ENCODE data around the gene CLRN2.
"Not testable (repeated sequence)": the region's sequence is repeated elsewhere in the genome, so short reads cannot be mapped to it uniquely, and the experiment has no call there.

Gene CLRN2

DNA sequence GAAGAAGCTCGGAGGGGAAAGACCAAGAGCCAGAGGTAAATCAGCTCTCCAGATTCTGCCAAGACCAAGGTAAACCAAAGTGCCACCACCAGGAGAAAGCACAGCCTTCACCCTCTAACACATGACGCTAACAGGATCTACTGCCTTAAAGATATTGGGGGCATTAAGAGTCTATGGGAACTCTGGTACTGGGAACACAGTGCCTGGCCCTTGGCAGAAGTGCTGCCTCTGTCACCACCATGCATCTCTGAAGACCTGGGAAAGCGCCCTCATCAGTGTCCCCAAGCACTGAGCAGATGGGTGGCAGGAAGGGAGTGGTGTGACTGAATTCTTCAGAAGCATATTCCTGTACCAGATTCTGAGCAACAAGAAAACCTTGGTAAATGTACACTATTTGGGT is 4.4 kb upstream of the CLRN2 start:
- DNase-seq = no peak

DNA sequence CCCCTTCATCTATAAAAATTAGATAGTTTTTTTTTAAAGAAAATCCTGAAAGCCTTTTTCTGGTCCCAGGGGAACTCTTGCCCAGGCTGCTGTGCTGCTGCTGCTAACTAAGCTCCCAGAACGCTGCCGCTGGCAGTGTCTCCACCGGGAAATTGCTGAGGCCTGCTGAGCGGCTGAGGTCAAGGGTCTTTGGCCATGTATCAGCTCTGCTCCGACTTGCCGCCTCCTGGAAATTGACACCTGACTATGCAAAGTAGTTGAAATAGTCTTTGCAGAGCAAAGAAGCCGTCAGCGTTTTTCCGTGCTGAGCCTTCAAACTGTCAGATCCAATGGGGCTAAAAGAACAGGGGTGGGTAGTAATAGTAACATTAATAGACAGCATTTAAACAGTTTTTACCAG is 3.9 kb upstream of the CLRN2 start:
- DNase-seq = no peak

DNA sequence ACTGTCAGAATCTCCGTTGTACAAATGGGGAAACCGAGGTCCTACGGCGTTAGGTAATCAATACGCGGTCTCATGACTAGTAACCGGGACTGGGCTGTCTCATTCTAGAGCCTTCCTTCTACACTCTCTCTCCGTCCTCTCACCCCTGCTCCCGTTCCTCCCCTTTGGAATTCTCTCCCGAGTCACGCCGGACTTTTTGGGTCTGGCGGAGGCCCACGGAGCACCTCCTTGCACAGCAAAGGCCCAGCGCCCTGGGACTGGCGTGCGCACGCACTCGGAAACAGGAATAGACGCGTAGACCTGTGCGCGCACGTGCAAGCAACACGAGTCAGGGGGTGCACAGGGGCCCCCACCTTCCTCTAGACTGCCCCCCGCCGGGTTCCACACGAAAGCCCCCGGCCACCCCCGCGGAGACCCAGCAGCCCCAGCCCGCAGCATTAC is 3.4 kb upstream of the CLRN2 start:
- DNase-seq = peak in 1 of 2 donors; percentile 32

DNA sequence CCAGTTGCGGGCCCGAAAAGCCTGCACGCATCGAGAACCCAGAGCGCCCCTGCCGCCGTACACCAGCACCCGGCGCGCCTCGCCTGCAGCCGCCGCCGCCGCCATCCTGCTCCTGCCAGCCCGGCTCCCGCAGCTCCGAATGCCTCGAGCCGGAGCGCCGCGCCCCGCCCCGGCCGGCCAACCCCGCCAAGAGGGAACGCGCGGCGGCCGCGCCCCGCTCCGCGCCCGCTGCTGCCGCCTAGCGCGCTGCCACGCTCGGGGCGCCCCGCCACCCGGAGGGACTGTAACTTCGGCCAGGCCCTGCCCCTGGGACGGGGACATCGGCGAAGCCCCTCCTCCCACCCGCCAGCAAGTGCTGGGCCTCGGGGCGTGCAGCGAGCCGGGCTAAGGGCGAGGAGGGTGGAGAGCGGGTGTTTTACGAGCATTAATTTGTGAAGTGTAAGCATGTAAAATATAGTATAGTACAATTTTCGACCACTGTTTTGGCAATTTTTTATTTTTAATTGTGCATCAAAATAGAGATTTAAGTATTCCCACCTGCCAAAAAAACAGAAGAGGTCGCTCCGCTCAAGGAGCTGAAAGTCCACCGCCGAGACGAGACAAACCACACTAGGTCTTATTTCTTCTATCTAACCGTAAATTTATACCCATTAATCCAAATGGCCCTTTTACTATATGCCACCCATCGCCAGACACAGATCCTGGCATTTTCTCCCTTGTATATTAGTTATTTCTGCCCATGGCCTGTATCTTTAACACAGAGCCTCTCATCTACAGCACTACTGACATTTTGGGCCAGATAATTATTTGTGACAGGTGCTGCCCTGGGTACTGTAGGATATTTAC is 2.8 kb upstream of the CLRN2 start, which contains the start of gene QDPR:
Gene QDPR (minus strand): TSS at position 141 of the 846 bp plus-strand sequence. CDS start 36 bp downstream, at position 105.
- DNase-seq = peak; percentile 61 to 76

DNA sequence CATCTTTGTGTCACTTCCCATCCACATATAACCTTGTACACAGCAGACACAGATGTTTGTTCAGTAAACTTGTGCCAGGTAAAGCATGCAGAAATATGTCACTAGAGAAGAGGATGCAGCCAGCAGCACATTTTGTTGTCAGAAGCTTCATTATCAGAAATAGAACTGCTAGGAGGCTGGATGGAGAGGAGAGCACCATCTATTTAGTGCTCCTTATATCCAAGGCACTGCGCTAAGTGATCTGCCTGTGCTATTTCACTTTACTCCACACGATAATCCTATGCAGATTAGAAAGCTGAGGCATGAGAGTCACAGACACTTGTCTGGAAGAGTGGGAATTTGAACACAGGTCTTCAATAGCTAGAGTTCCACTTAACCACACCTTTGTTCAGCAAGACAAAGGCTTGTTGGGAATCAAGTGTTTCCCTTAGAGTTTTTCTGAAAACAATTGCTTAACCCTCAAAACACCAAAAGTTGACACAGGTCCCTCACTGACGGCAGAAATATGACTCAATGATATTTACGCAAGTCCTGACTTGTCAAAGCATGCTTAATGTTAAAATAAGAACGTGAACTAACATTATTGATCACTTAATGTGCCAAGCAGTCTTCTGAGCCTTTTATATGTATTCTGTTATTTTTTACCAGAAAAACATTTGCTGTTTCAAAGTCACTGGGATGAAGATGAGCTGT is 1.8 kb upstream of the CLRN2 start:
- DNase-seq = no peak

DNA sequence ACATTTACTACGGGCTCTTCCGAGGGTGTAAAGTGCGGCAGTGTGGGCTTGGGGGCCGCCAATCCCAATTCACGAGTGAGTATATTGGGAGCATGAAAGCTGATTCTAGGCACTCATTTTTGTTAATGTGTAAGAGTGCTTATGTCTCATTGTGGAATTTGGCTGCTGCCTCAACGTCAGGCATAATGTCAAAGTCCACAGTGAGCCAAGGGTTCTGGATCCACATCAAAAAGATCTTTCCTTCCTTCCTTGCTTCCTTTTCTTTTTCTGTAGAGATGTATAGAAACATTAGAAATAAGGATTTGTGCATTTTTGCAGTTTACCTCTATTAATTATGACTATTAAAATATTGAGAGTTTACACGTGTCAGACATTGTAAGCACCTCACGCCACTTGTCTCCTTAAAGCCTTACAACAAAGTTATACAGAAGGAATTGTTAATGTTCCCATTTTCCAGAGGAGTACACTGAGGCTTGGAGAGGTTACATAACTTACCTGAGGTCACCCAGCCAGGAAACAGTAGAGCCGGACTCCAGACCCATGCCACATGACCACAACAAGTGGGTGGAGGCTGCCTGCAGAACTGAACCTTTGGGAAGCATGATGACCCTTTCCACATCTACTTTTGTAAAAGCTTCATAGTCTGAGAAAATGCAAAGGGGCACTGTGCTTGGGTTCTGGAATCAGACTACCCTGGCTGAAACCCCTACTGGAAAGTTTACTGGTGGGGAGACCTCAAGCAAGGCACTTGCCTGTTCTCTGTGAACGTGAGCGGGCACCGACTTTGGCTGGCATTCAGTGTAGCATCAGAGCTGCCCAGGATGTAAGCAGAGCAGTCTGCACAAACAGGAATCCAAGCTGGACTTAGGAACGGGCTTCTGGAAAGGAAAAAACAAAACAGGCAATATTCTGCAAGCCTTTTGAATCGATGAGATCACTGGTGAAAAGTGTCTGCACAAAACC is 761 bp downstream of the CLRN2 start:
- DNase-seq = no peak

DNA sequence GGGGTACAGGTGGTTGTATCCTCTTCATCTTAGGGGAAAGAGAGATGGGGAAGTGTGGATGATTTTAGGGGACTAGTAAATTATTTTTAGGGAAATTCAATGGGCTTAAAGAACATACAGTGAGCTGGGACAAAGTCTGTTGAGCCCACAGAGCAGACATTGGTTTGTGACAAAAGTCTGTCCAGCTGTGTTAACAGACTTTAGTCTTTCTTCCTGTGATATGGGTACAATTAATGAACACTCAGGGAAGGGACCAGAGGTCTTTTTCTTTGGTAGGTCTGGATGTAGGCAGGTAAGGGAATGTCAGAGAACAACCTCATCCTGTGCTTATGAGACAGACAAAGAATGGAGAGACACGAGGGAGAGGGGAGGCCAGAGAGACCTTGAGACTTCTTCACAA is 2.0 kb downstream of the CLRN2 start:
- DNase-seq = no peak

DNA sequence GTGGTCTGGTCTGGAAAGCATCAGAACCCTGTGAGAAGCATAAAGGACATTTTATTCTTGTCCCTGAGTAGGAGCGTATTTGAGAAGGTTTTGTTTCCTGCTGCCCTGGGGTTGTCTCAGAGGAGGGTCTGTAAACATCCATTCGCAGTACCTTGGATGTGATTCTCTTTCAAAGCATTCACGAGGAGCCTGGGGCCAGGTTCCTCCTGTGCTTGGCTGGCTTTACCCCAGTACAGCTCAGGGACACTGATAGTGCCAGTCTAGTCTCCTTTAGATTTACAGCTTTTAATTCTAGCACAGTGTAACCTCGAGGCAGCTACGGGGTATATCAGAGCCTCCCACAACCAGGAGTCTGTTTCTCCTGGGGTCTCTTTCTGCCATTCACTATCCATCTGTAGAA is 2.7 kb downstream of the CLRN2 start:
- DNase-seq = no peak

DNA sequence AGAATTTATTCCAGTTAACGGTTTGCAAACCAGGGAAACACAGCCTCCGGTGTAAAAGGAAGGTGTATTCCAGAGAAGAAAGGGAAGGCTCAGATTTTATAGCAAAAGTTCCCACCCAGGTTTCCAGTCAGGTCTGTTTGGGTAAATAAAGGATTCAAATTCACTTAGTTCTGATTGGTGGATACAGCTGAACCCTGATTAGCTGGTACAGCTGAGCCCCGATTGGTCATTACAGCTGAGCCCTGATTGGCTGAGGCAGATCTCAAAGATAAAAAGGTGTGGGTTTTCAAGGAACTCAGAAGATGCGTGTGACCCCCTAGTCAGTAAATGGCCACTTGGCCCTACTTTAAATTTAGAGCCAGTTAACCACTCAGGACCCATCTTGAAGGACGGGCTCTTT is 6.6 kb downstream of the CLRN2 start:
- DNase-seq = no peak

DNA sequence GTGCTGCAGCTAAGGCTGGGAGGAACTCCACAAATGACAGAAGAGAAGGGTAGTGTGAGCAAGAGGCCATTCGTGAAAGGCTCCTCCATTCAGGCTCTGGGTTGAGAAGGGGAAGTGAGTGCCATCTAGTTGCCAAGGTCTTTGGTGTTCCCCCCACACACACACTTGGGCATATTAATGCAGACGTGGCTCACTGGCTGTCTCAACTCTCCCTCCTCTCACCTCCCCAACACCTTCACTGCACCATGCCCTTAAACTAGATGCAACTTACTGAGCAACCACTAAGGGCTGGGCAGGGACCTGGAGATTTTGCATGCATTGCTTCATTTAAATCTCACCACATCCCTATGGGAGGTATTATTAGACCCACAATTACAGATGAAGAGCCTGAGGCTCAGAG is 8.7 kb downstream of the CLRN2 start:
- no peak for DNase-seq

DNA sequence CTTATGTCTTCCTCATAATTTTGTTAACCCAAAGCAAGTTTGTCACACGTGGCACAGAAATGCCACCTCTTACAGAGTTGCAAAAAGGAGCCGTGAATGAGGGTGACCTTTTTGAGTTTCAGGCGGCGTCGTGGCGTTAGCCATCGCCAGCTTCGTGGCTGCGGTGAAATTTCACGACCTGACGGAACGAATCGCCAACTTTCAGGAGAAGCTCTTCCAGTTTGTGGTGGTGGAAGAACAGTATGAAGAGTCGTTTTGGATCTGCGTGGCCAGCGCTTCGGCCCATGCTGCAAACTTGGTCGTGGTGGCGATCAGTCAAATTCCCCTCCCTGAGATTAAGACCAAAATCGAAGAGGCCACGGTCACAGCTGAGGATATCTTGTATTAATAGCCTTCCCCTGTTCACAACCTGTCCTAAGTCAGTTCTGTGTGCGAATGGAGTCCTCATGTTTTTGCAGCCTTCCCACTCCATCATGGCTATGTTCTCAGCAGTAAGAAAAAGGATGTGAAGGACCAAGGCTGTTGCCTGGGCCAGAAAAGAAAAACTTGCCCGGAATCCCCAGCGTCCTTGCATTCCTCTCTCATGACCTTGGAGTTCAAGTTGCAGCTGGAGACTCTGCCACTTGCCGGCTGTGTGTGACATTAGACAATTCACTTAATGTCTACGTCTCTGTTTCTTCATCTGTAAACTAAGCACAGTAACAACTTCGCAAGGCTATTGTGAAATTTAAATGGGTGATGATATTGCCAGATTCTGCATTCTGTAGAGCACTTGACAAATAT is 11.9 kb downstream of the CLRN2 start:
- DNase-seq = no peak

DNA sequence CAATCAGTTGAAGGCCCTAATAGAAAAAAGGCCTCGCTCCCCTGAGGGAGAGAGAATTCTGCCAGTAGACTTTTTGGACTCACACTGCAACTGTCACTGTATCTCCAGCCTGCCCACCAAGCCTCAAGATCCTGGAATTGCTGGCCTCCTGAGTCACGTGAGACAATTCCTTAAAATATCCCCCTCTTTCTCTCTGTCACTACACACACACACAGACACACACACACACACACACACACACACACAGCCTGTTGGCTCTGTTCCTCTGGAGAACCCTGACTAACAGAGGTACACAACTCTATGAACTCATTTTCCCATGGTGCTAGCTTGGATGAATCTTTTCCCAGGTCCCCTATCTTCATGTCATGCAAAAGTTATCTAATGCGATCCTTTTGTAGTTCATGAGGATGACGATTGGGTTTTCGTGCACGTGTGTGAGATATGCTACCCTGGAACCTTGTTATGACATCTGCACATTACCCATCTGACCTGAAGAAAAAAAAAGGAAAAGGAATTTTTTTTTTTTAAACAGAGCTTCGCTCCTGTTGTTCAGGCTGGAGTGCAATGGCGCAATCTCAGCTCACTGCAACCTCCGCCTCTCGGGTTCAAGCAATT is 13.7 kb downstream of the CLRN2 start:
- DNase-seq = no peak

DNA sequence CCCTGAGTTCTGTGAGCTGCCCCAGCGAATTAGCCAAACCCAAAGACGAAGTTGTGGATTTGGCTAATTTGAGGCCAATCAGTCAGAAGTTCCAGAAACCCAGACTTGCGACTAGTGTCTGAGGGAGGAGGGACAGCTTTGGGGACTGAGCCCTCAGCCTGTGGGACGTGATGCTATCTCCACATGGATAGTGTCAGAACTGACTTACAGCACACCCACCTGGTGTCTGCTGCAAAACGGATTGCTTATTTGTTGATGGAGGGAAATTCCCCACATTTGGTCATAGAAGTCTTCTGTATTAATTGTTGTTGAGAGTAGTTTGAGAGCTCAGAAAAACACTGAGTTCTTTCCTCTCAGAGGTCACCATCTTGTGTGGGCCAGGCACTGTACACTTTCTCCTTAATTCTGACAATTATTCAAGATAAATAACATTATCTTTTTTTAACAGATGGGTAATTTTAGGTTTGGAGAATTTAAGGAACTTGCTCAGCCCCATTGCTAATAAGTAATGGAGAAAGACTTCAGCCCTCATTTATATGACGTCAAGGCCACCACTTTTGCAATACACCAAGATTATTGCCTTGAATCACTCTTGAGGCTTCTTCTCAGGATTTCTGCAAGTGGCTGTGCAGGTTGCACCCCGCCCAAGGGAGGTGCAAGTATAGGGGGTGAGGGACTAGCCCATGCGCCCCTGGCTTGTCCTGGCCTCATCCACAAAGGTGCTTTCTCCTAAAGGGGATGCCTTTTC is 16.7 kb downstream of the CLRN2 start:
- no peak for DNase-seq

DNA sequence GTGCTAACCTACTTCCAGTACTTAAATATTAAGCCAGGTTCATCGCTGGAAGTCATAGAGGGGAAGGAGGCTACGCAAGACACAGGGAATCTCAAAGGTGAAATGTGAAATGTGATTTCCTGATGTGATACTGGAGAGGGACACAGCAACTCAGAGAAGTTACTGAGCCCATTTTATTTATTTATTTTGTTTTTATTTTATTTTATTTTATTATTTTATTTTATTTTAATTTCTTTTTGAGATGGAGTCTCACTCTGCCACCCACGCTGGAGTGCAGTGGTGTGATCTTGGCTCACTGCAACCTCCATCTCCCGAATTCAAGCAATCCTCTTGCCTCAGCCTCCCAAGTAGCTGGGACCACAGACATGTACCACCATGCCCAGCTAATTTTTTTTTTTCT is 19.7 kb downstream of the CLRN2 start:
- DNase-seq = no peak

DNA sequence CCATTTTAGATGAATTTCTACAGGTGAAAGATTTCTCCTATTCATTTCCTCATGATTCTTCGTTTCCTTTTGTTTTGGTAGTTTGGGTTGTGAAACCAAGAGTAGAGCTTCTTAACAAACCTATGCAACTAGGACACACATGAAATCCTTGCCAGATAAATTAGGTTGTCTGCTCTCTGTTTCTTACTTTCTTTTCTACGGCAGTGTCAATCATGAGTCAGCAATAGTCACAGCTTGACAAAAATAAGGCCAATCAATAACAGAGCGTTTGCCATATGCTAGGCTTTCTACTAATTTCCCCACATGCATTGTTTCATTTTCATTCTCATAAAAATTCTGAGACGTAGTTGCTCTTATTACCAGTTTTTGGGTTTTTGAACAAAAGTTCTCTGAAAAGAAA is 20.3 kb downstream of the CLRN2 start:
- DNase-seq = no peak

DNA sequence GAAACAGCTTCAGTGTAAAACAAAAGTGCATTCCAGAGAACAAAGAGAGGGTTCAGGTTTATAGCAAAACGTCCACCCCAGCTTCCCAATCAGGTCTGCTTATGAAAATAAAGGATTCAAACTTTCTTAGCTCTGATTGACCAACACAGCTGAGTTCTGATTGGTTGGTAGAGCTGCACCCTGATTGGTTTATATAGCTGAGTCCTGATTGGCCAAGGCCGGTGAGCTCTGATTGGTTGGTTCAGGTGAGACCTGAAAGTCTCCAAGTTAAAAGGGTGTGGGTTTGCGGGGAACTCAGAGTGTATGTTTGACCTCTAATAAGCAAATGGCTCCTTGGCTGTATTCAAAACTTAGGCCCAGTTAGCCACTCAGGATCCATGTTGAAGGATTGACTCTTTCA is 20.9 kb downstream of the CLRN2 start:
- DNase-seq = peak in 1 of 2 donors; percentile 7

DNA sequence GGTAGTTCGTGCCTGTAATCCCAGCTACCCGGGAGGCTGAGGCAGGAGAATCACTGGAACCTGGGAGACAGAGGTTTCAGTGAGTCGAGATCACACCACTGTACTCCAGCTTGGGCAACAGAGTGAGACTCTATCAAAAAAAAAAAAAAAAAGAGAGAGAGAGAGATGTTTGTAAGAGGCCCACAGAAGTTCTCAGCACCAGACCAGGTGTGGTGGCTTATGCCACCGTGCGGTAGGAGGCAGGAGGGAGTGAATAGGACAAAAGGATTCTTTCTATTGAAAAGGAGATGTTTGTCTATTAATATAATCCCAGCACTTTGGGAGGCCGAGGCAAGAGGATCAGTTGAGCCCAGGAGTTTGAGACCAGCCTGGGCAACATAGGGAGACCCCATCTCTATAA is 22.1 kb downstream of the CLRN2 start:
- not testable (repeated sequence) for DNase-seq

DNA sequence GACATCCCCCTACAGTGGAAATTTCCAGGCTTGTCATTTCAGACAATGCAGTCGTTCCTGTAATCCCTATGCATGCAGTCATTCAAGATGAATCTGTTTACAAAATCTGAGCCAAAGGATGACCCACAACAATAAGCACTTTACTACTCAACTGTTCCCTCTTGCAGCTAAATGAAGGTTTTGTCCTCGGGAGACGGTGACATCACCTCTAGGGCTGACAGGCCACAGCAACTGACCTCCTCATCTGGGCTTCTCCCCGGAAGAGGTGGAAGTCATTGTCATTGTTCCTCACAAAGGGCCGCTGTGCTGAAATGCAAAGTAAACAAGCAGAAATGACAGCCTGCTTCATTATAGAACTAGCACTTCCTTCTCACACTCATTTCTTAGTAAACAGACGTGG is 29.2 kb downstream of the CLRN2 start:
- DNase-seq = no peak

DNA sequence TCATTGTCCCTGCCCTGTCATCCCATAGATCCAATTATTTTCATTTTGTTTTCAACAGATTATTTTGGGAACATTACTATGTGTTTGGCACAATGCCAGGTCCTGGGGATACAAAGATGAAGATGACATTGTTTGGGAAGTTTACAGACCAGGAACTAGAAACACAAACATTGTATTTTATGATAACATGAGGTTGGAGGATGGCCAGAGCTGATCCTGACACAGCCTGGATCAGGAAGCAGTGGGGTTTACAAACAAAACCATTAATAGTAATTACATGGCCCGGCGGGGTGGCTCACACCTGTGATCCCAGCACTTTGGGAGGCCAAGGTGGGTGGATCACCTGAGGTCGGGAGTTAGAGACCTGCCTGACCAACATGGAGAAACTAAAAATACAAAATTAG is 29.9 kb downstream of the CLRN2 start:
- no peak for DNase-seq

DNA sequence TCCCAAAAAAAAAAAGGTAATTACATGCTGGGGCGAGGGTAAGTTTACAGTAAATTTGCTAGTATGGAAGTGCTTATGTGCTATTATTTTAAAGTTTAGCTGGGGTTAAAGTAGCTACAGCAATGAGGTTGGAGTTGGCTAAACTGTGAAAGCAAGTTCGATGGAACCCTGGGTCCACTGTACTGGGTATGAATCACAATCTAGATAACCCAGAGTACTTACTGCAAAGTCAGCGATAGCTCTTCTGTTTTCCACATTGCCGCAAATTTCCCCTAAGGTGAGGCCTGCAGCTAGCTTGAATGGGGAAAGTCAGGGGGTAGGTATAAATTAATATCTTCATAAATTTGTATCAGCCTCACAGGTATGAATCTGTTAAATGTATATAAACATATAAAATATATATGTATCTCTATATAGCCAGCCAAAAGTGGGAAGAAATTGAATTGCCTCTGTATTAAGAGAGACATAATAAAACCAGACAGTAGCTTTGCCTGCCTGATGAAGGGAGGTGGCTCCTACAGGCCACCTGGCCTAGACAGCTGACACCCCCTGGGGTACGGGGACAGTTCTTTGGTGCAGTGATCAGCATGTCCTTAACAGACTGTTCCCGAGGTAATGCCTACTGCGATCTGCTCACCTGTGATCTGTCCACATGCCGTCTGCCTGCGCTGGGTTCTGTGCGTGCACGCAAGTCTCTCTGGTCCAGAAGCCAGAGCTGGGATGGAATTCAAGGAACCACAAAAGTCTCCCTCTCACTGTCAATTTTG is 30.6 kb downstream of the CLRN2 start:
- no peak for DNase-seq

Measured in CD4-positive, alpha-beta T cell treated with Interferon alpha-2 for 1 hour (primary cell).